ENCODE results near the gene SHROOM2.
"Not testable (repeated sequence)": the region's sequence is repeated elsewhere in the genome, so short reads cannot be mapped to it uniquely, and the experiment has no call there.

Gene SHROOM2

DNA sequence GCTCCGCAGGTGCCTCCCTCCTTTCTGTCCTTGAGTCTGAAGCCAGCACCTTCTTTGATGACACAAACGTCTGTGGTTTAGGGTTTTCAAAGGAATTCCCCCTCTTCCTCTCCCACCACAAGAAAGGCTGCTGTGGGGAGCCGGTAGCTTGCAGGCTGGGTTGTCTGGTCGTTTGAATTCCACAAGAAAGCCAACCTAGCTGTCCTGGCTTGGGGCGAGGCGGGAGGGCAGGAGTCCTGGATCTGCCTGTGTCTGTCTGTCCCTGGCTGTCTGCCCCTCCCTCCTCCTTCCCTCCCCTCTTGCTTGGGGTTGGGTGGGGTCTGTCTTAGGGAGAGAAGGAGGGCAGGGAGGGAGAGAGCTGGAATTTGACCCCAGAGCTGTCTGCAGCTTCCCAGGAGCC is 56.3 kb downstream of the SHROOM2 start:
- DNase-seq: no peak

DNA sequence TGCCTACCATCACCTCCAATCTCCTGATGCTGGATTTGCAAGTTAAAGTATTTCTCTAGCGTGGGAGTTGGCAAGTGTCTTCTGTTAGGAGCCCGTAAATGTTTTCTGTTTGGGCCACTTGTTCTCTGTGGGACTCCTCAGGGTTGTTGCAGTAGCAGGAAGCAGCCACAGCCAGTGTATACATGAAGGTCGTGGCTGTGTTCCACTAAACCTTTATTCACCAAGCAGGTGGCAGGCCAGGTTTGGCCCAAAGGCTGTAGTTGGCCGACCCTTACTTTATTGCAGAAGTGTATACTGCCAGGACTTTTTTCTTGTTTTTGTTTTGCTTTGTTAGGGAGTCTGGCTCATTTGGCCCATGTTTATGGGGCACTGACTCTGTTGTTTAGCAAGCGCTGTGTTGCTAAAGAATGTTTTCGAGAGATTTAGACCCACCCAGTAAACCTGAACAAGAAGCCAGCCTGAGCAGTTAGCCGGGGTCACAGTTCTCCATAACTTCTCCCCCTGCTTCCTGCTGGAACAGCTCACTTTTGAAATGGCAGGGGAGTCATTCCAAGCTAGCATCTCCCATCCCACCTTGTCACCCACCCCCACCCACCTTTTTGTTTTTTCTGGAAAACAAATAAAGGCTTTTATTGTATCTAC is 58.8 kb downstream of the SHROOM2 start:
- no peak for DNase-seq

DNA sequence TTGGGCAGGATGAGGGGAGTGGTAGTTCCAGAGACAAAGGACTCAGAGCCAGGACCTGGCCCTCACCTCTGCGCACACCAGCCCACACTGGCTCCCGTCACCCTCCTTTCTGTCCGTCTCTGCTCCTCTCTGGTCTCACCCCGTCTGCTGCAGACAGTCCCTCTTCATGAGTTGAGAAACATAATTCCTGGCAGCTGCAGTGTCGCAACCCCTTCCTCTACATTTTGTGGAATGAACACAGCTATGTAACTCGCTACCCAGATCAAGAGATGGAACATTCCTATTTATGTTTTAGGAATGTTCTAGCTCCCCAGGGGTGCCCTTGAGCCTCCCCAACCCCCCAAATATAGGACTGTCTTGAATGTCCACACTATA is 59.3 kb downstream of the SHROOM2 start:
- no peak for DNase-seq

DNA sequence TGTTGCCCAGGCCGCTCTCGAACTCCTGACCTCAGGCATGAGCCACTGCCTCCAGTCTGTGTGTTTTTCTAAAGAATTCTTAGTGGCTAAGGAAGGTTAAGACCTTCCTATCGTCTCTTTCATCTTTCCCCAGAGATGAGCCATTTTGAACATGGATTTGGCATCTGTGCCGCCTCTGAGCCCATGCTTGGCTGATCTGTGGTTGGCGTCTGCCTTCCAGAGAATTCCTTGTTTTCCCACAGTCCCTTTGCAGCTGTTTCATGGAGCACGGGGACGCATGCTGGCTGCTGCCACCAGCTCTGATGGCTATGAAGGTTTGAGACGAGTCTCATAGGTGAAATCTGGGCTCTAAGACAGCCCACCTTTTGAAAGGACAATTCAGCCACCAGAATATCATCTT is 60.4 kb downstream of the SHROOM2 start:
- DNase-seq: no peak

DNA sequence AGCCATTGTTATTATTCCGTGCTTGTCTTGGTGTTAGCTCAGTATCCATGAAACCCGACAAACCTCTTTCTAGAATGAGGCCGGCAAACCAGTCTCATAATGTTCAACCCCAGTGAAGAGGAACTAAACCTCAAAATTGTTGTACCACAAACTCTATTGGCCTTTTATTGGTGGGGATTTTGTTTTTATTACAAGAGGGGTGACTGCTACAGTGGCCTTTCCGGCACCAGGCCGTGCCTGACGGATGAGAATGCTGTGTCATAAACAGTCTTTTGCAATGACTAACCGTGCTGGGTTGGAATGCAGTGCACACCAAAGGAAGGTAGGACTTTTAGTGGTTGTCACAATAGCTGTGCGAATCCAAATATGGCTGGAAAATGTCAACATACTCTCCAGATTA is 60.8 kb downstream of the SHROOM2 start:
- DNase-seq: no peak

DNA sequence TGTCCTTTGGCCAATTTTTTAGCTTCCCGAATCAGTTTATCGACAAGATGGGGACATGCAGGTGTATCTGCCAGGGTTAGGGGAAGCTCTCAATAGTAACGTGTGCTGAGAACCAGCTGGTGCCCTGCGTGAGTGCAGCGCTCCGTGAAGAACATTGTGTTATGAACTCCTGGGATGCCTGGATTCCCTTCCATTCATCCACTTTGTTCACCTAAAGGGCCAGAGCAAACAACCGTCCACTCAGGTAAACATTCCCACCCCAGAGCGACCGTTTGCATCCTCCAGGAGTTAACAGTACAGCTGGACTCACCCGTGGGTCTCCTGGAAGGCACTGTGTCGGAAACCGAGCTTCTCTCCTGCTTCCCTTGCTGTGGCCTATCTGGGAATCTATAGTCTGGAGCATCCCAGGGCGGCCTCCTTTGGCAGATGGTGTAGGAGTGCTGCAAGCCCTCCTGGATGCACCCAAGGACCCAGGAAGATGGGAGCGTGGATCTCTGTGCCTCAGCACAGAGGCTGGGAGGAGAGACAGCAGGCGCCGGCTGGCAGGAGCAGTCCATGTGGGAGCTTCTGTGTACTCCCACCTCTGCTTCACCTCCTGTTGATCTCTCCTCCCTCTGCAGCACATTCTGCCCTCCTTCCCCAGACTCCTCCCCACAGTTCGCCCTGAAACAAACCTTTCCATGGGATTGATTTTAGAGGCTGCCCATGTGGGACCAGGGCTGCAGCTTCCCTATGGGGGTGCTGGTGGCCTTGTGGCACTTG is 62.7 kb downstream of the SHROOM2 start:
- DNase-seq: no peak

DNA sequence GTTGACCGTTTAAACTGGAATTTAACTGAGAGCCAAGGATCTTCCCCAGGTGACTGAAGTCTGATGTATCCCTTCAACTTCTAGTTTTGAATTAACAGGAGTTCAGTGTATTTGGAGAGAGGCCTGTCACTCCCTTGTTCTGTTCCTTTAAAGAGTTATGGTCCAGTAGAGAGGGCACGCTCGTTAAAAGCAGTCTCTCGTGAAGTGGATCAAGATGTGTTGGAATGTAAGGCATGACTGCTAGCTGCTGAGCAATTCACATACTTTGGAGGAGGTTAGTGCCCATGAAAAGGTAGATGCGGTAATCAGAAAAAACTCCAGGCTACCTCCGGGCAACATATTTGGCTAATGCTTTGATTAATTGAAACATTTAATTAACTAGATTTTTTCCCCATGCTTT is 65.7 kb downstream of the SHROOM2 start:
- no peak for DNase-seq

DNA sequence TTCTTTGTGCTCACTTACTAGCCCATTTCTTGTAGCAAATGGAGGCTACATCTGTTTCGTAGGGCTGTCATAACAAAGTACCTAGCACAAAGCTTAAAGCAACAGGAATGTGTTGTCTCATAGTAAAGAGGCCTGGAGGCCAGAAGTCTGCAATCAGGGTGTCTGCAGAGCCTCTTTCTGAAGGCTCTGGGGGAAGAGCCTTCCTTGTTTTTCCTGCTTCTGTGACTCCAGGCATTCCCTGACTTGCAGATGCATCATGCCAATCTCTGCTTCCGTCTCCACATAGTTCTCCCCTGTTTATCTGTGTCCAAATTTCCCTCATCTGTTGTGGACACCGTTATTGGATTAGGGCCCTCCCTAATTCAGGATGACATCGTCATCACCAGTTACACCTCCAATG is 67.1 kb downstream of the SHROOM2 start:
- no peak for DNase-seq

DNA sequence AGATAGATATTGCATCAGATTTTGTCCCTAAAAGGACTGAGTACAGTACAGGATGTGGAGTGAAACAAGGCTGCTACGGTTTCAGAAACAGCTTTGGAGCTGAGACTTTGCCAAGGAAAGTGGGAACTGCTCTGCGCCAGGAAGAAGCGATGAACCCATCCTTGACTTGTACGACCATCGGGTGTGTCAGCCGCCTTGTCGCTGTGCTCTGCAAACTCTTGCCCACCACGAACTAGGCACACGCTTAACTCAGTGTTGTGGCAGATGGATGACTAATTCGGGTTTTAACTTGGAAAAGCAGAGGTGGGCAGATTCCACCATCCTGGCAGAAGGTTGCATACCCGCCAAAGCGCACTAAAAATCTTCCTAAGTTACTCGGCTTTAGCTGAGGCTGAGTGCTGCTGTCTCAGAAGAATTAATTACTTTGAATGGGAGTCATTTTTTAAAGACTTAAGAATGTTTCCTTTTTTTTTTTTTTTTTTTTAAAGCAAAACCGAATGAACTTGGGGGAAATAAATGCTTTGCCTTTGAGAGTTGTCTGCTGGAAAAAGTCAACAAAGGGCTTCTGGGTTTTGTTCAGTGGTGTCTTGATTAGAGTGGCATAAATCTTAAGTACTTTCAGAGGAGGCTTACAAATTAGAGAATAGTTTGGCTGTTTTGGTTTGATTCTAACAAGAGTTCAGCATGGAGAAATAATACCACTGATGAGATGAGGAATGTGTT is 69.5 kb downstream of the SHROOM2 start:
- no peak for DNase-seq

DNA sequence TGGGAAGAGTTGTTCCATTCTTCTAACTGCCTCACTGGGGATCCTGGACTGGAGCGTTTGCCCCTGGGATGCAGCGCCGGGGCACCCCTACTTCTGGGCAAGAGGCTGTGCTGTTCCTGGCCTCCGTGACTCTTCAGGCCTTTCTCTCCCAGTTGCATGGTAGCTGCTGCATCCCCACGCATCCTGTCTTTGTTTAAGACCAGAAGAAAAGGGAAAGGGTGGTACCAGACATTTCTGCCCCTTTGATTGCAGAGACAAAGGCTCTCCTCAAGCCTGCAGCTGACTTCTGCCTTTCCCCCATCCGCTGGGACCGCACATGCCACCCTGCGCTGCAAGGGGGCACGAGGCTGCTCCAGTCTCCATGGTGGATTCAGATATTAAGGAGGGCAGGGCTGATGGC is 70.4 kb downstream of the SHROOM2 start:
- DNase-seq: no peak

DNA sequence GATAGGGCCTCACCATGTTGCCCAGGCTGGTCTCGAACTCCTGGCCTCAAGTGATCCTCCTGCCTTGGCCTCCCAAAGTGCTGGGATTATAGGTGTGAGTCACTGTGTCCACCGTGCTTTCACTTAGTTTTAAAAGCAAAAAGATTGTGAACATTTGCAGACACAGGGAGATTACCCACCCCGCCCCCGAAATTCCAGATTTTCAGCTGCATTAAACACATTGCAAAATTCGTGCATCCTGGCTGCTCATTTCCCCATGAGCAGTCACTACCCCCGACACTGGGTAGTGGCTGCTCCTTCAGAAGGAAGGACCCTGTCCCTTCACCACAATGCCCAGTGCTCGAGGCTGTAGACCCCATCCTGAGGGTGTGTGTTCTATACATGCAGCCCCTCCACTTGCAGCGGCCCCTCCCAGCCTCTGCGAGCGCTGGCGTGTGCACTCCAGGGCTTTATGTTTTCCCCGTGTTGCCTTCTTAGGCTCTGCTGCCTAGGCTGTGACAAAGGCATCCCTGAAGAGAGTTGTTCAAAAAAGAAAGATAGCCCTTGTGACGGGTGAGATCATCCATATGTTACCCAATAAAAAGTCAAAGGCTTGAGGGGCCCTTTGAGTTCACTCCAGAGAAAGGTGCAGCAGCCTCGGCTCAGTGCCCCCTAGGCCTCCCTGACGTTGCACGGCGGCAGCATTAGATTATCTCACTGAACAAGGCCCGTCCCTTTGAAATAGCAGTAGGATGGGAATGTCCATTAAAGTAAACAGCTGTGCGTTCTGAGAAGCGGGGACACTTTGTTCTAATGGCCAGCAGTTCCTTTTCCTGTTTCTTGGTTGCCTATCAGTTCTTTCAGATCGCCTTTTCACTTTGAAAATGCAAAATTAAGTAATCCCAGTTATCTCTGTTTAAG is 71.6 kb downstream of the SHROOM2 start:
- no peak for DNase-seq

DNA sequence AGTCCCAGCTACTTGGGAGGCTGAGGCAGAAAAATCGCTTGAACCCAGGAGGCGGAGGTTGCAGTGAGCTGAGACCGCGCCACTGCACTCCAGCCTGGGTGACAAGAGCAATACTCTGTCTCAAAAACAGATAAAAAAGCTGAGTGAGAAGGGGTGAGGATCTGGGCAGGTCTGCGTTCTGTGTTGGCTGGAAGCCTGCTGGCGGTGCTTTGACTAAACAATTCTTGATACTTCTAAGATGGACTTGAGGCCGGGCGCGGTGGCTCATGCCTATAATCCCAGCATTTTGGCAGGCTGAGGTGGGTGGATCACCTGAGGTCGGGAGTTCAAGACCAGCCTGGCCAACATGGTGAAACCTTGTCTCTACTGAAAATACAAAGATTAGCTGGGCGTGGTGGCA is 72.5 kb downstream of the SHROOM2 start:
- not testable (repeated sequence) for DNase-seq

DNA sequence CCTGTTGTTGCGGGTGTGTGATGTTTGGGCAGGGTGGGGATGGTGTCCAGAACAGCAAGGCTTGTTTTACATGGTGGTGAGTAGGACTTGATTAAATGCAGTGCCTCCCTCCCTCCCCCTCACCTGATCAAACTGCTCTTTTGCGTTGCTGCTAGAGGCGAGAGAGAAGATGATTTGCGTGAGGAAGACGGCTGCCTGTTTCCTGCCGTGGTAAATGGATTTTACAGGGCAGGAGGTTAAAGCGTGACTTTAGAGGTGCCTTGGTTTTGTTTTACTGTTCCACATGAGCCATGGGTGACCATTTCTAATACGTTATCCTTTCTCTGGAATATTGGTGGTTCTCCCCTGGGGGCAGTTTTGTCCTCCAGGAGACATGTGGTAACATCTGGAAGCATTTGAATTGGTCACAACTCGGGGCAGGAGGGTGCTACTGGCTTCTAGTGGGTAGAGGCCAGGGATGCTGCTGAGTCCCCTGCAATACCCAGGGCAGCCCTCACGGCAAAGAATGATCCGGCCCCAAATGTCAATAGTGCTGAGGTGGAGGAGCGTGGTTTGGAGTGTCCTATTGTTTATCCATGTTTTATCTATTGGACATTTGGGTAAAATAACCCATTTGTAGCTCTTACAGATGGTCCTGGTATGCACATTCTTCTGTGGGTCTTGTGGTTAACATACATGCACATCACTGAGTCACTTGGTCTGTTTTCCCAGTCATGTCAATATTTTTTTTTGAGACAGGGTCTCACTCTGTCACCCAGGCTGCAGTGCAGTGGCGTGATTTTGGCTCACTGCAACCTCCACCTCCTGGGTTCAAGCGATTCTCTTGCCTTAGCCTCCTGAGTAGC is 73.7 kb downstream of the SHROOM2 start:
- no peak for DNase-seq

DNA sequence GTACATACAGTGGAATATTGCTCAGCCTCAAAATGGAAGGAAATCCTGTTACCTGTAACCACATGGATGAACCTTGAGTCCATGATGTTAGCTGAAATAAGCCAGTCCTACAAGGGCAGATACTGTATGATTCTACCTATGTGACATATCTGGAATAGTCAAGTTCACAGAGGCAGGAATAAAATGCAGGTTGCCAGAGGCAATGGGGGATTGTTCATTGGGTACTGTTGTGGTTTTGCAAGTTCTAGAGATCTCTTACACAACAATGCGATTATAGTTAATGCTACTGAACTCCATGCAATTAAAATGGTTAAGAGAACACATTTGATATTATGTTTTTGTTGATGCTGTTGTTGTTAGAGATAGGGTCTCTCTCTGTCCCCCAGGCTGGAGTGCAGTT is 74.6 kb downstream of the SHROOM2 start:
- no peak for DNase-seq

DNA sequence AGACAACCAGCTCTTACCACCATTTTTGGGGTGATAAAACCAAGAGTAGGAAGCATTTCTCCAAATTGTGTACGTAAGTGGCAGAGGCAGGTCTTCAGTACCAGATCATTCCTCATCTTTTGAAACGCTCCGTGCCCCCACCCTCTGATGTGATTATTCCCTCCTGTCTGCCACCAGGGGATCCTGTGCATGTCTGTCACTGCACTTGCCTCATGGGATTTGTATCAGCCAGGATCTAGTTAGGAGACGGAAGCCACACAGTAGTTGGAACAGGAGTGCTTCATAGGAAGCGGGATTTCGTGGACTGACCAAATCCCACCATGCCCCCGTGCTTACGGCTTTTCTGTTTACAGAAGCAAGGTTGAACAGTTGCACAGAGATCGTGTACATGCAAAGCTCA is 75.5 kb downstream of the SHROOM2 start:
- DNase-seq: no peak

DNA sequence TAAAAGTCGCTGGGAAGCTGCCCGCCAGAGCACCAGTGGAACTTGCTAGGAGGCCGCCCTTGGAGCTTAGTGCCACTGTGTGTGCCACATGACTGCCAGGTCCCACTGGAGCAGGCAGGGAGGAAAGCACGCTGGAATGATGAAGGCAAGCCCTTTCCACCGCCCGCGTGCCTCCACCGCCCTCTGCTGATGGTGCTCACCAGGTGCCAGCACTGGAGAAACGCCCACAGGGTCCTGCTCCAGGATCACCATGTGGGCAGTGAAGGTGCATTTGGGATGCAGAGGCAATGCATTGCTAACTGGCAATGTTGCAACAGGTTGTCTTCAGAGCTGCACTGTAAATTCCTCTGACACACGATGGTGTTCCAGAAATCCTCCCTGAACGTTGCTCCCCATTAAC is 76.3 kb downstream of the SHROOM2 start:
- no peak for DNase-seq

DNA sequence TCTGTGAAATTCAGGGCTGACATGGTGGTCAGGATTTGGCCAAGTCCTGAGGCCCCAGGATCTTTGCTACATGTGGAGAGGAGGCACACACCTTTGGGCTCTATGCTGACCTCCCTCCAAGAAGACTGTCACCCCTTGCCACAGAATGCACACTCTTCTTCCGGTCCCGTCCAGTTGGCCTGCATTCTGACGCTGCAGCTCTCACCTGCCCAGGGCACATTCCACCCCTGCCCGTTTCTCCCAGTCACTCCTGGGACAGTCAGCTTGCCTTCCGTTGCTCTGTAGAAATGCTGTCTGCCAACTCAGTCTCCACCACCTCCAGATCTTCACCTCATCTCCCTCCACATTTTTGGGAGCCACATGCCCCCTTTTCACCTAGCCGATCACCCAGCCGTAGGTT is 76.7 kb downstream of the SHROOM2 start:
- DNase-seq: no peak

DNA sequence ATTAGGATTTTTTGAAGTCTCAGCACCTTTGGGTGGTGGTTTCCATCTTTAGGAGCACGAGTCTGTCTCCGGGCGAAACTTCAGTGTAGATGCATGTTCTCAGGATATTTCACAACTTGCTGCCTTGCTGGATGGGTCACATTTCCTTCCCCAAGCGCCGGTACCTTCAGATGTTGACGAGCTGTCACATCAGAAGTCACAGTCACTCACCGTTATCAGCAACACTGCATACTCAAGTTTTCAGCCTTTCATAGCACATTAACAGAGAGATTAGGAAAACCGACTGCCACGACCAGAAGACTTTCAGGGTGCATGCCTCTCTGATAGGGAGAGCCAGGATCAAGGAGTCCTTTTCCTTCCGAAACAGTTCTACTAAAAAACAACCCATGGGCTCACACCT is 77.8 kb downstream of the SHROOM2 start:
- DNase-seq: no peak

DNA sequence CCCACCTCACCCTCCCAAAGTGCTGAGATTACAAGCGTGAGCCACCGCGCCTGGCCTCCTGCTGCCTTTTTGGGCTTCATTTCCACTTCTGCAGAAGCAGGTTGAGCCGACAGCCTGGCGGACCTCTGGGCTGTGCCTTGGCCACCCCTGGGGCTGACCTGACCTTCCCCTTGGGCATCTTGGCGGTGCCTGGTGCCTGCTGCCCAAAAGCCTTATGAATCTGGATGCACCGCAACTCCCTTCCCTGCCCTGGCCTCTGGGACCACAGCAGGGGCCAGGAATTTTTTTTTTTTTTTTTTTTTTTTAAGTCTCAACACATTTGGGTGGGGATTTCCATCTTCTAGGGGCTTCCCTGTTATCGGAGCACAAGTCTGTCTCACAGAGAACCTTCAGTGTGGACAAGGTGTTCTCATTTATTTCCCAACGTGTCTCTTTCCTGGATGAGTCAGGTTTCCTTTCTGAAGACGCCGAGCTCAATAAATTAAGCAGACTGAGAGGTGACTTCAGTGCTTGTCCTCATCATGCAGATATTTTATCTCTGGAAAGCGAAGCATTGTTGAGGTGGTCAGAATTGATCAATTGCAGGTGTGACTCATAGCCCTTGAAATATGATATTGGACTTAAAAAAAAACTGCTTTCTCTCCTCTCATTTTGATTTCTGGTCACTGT is 79.7 kb downstream of the SHROOM2 start:
- no peak for DNase-seq

DNA sequence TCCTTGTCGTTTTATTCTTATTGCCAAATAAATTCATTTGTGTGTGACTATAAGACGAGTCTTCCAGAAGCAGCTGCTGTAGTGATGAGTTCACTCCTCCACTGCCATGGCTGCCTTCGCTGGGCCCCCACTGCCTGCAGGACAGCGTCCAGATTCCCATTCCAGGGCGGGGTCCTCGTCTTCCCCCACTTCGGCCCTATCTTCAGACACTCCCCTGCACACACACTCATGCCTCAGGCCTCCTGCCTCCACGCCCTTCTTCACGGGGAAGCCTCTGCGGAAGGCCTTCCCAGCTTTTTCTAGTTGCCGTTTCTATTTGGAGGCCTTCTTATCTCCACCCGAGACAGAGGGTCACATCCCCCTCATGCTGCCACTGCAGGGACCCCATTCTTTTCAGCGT is 80.4 kb downstream of the SHROOM2 start:
- DNase-seq: no peak

DNA sequence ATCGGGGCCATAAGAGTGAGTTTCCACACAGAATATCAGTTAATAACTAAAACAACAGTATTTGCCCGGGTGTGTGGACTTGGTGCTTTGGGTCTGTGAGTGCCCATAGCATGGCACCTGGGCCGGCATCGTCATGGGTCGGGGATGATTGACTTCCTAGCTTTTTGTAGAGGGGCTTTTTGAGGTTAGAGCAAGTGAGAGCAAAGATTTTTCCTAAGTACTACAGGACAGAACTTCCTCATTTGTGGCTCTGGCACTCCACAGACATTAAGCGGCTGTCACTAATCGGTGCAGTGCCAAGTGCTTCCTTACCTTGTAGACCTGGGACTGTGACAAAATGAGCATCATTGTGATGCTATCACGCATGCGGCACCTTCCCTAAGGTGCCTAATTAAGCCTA is 81.0 kb downstream of the SHROOM2 start:
- DNase-seq: no peak

DNA sequence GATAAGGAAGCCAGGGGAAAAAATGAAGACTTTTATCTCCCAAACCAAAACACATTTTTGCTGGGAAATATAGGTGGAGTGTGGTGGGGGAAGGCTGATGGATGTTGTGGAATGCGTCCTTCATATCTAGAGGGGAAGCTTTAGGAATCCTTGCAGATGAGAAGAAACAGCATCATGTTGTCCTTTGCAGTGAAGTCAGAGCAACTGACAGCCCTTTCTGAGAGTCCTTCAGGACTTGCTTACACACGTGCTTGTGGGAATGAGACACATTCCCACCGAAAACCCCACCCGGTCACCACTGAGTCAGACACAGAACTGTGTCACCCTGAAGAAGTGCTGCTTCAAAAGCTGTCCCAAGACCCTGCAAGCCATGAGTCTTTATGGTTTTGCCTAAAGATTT is 81.5 kb downstream of the SHROOM2 start:
- DNase-seq: no peak
